GM03348 (cell line): ENCODE measurements around the gene DYNLT3.

Experiments used
- DNase-seq: peaks from one replicate; pipeline ENCODE4 v3.0.0; 2012; ENCODE audit warnings: low spot score

The DYNLT3 gene

GRCh38 chrX:37840931-37841330 lies 6.4 kb downstream of the DYNLT3 start:
- no peak for DNase-seq

DNA sequence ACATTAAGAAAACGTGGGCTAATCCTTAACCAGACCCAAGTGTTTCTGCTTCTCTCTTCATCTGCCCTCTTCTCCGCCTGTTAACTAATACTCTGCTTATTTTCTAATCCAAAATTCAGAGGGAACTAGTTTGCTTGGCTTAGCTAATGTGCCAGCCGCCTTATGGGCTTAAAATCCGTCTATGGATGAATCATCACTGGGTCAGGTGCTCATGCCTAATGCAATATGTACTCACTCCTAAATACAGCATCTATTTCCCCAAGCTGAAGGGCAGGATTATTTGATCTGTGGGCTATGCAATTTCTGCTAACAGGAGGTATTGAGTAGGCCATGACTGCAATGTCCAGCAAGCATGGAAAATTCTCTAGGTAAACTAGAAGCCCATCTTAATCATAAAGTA lies 12.4 kb downstream of the DYNLT3 start:
- no peak for DNase-seq

- DNase-seq: no peak
These were observed 17.0 kb downstream of the DYNLT3 start for GRCh38 chrX:37830371-37830770.

DNA sequence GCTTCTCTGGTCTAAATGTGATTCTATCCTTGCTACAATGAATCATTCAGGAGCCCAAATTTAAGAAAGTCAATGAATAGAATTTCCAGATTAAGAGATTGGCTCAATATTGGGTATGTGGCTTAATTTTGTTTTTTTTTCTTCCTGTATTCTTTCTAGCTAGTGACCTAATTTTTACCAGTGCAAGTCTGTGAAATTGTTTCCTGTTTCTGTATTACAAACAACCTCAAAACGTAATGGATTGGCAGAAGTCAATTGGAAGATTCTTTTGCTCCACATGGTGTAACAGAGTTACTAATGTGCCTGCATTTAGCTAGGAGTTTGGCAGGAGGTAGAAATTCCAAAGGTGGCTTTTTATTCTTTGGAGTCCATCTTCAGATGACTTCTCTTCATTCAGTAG lies 17.6 kb downstream of the DYNLT3 start:
- no peak for DNase-seq

GRCh38 chrX:37825215-37825842 lies 22.0 kb downstream of the DYNLT3 start:
- DNase-seq: peak; percentile 20

DNA sequence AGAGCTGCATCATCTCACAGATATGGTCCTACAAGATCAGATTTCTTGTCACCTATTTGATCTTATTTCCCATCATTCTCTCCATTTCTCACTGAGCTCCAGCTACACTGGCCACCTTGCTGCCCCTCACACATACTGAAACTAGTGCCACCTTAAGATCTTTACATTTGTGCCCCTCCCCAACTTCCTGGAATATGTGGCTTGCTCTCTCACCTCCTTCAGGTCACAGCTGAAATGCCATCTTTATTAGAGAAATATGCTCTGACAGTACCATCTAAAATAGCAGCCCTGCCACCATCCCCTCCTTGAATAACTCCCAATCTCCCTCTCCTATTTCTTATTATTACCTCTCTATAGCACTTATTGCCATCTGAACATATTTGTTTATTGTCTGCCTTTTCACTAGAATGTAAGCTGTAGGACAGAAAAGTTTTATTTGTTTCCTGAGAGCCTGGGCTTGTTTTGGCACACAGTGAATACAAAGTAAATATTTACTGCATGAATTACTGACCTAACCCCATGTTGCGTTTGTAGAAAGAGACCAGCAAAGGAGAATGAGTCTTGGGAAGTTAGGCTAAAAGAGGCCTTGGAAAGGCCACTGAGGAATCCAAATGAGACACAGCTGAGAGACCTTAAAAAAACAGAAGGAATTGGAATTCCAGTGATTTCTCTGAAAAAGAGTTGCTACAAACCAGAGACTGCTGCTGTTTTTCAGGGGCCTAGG lies 22.7 kb downstream of the DYNLT3 start:
- no peak for DNase-seq

- DNase-seq: no peak
These were observed 26.7 kb downstream of the DYNLT3 start for GRCh38 chrX:37820646-37821045.

DNA sequence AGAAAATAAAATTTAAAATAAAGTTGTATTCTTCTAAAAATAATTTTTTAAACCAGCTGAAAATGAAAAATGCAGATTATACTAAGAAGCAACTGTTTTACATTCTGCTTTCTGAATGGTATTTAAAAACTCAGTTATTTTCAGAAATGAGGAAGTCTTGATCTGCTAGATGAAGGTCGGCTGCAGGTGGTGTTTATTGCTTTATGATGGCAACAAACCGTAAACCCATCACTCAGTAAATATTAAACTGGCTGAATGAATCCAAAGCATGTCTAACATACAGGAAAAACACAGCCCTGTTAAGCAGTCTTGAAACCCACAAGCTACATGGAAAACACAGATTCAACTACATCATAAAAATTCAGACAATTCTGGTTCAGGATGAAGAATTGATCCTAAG lies 29.3 kb downstream of the DYNLT3 start:
- DNase-seq: no peak

DNA sequence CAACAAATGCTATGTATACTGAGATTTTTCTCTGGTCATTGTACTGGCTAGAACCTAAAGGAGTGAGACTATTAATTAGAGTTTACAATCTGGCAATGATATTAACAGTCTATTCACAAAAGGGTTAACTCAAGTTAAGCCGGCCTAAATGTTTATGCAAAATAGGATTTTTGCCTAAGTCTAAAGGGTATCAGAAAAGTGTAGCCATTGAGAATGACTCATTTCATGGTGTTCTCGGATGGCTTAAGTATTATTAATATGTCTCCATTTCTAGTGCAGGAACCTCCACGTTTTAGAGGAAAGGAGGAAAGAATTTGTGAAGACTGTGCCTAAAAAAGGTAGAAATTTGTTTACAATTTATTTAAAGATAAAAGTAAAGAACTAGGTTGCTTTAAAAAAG lies 29.8 kb downstream of the DYNLT3 start:
- no peak for DNase-seq

- no peak for DNase-seq
These were observed 30.2 kb downstream of the DYNLT3 start for GRCh38 chrX:37817176-37817575.

DNA sequence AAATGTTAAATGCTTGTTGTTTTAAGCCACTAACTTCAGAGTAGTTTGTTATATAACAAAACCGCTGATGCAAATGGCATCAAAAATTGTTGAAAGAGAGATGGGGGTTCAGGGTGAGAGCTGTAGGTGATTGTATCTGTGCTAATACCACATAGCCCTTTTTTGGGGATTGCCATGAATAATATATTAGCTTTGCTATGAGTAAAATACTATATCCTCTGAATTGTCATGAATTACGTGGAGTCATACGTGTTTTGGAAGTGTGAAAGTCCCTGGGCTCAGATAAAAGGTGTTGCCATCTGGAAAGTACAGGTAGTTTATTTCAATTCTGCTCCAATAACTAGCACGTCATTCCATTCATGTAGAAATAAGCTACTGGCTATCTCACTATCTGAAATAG lies 30.6 kb downstream of the DYNLT3 start:
- no peak for DNase-seq

- DNase-seq: no peak
These were observed 32.0 kb downstream of the DYNLT3 start for GRCh38 chrX:37815366-37815765.

- DNase-seq: no peak
These were observed 33.8 kb downstream of the DYNLT3 start for GRCh38 chrX:37813570-37813969.

DNA sequence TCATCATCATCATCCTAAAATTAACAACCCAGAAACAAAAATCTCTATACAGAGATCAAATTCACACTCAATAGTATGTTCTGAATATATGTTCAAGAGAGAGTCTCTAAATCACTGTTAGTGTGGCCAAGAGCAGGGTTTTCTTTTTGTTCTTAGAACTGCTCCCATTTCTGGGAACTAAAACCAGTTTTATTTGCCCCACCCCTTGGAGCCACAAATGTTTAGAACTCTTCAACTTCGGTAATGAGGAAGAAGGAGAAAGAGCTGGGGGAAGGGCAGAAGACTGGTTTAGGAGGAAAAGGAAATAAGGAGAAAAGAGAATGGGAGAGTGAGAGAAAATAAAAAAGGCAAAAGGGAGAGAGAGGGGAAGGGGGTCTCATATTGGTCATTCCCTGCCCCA lies 35.3 kb downstream of the DYNLT3 start:
- no peak for DNase-seq

DNA sequence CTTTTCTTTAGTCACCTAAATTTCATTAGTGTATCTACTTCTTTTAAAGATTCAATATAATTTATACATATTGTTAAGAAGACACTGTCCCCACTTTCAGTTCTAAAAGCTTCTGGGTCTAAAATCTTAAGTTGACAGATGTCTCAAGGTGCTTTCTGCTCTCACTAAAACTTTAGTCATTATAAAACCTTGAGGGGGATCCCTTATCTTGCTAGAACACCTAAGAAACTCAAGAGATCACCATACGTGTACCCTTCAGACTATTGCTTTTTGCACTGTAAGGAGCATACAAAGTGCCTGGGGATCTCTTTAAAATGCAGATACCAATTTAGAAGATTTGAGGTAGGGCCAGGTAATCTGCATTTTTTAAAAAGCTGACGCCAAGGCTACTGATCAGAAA lies 37.4 kb downstream of the DYNLT3 start:
- DNase-seq: no peak

- no peak for DNase-seq
These were observed 44.3 kb downstream of the DYNLT3 start for GRCh38 chrX:37803057-37803456.

DNA sequence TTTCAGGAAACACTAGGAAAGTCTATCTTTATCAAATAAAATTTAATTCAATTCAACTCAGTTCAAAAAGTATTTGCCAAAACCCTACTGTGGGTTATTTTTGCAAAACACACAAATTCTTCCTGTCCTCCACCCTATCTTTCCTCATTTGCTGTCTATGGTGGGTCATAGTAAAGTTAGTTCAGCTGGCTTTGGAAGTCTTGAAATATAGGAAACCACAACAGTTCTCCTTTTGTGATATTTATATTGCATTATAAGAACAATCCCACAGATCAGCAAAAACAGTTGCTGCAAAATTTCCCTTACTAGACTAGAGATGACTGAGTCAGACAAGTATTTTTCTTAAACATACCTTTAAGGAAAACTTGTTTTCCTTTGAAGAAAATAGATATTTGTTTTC lies 45.3 kb downstream of the DYNLT3 start:
- no peak for DNase-seq

- DNase-seq: no peak
These were observed 46.7 kb downstream of the DYNLT3 start for GRCh38 chrX:37800717-37801116.

- no peak for DNase-seq
These were observed 47.4 kb downstream of the DYNLT3 start for GRCh38 chrX:37799936-37800335.

- DNase-seq: no peak
These were observed 50.6 kb downstream of the DYNLT3 start for GRCh38 chrX:37796805-37797204.

- no peak for DNase-seq
These were observed 51.1 kb downstream of the DYNLT3 start for GRCh38 chrX:37796310-37796709.
